NB4 (cell line): Measurements from ENCODE around the gene CHM.
"Not testable (repeated sequence)": the region's sequence is repeated elsewhere in the genome, so short reads cannot be mapped to it uniquely, and the experiment has no call there.

Source experiments
- DNase-seq: peaks from one replicate; pipeline ENCODE4 v3.0.0; 2010; ENCODE audit warnings: low read depth
- H3K4me3 ChIP-seq: one replicate; pipeline ENCODE4 v1.5.1; 2011; ENCODE audit warnings: mild to moderate bottlenecking, low read depth, low read length, moderate library complexity
- MYC ChIP-seq: IDR thresholded peaks from 2 replicates; pipeline ENCODE4 v1.6.1; 2011; ENCODE audit warnings: low read depth, low read length
- POLR2A ChIP-seq: IDR thresholded peaks from 2 replicates; pipeline ENCODE4 v1.6.1; 2011; ENCODE audit warnings: mild to moderate bottlenecking; ENCODE audit not compliant: insufficient read length; ENCODE audit errors: extremely low read depth
- TF ChIP-seq, protein P1 (sequence below): IDR thresholded peaks from 2 replicates; pipeline ENCODE4 v1.6.1; 2011; ENCODE audit warnings: low read depth, low read length
- TF ChIP-seq, protein P2 (sequence below): IDR thresholded peaks from one replicate; pipeline ENCODE4 v1.5.1; 2012; ENCODE audit warnings: low read depth, low read length

The CHM gene

DNA sequence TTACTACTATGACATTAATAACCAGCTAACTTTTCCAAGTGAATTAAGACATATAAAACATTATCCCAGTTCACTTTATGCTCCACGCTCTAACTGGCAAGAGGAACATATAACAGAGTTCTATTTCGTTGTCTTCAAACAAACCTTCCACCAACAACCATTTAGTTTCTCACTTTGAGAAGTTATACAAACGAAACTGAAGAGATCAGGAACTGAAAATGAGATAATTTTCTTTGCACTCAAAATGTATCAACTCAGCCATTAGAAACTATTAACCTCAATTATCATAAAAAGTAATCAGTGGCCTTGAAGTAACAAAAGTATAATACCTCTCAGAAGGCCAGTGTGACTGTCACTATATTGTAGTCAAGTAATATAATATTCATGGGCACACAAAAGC lies 70.1 kb downstream of the CHM start:
- TF ChIP-seq, protein P1, sequence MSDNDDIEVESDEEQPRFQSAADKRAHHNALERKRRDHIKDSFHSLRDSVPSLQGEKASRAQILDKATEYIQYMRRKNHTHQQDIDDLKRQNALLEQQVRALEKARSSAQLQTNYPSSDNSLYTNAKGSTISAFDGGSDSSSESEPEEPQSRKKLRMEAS: no peak
- TF ChIP-seq, protein P2, sequence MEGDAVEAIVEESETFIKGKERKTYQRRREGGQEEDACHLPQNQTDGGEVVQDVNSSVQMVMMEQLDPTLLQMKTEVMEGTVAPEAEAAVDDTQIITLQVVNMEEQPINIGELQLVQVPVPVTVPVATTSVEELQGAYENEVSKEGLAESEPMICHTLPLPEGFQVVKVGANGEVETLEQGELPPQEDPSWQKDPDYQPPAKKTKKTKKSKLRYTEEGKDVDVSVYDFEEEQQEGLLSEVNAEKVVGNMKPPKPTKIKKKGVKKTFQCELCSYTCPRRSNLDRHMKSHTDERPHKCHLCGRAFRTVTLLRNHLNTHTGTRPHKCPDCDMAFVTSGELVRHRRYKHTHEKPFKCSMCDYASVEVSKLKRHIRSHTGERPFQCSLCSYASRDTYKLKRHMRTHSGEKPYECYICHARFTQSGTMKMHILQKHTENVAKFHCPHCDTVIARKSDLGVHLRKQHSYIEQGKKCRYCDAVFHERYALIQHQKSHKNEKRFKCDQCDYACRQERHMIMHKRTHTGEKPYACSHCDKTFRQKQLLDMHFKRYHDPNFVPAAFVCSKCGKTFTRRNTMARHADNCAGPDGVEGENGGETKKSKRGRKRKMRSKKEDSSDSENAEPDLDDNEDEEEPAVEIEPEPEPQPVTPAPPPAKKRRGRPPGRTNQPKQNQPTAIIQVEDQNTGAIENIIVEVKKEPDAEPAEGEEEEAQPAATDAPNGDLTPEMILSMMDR: no peak
- TF ChIP-seq MYC (no peak), POLR2A (no peak)
- H3K4me3 ChIP-seq: no peak overlapping the region
- DNase-seq: no peak

DNA sequence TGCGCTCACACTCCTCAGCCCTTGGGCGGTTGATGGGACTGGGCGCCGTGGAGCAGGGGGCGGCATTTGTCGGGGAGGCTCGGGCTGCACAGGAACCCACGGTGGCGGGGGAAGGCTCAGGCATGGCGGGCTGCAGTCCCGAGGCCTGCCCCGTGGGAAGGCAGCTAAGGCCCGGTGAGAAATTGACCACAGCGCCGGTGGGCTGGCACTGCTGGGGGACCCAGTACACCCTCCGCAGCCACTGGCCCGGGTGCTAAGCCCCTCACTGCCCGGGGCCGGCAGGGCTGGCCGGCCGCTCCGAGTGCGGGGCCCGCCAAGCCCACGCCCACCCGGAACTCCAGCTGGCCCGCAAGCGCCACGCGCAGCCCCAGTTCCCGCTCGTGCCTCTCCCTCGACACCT lies 75.0 kb downstream of the CHM start:
- H3K4me3 ChIP-seq, DNase-seq: not testable (repeated sequence)

DNA sequence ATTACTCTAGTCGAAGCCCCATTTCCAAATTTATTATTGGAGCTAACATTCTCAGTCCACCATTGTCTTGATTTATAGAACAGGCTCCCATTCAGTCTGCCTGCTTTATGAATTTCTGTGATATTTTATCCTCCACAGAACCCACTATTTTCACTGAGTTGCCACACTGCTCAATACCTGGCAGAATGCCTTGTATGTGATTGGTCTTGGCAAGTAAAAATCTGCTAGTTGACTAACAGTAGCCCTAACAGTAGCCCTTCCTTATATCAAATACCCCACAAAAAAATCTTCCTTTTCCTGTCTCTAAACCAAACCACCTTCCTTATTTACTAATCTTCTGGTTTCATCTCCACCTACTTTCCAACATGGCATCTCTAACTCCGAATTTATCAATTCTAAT lies 82.6 kb downstream of the CHM start:
- no peak overlapping the region for H3K4me3 ChIP-seq
- TF ChIP-seq POLR2A (no peak), MYC (no peak)
- TF ChIP-seq, protein P1: no peak
- TF ChIP-seq, protein P2: no peak
- DNase-seq: no peak

DNA sequence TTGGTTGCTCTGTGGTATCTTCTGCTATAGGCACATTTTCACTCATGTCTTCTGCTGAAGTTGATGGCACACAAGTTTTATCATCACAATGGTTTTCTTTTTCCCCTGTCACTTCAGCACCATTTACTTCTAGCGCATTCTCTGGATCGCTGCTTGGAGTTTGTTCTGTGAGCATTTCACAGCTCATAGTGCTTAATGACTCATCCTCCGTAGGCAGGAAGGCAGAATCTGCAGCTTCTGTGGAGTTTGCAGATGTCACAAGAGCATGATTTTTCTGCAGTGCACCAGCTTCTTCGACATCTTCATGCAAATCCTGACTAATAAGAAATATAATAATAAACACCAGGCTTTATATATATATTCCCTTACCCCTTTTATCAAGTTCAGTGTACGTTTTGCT lies 83.6 kb downstream of the CHM start:
- TF ChIP-seq, protein P2: no peak
- no peak for TF ChIP-seq MYC
- TF ChIP-seq, protein P1: no peak
- no peak for TF ChIP-seq POLR2A
- H3K4me3 ChIP-seq: no peak overlapping the region
- peak; percentile 1 for DNase-seq

DNA sequence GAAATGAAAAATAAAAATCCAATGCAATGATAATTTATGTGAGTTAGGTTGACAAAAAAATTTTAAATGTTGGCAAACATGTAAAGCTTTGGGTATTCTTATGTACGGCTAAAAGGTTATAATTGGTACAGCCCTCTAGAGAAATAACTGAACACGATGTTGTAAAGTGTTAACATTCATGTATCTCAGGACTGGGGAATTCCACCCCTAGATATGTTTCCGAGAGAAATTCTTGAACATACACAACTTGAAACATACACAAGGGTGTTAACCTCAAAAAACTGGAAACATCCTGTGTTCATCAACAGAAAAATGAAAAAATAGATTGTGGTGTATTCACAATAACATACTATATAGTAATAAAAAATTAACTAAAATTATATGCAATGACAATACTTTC lies 91.8 kb downstream of the CHM start:
- TF ChIP-seq MYC: no peak
- TF ChIP-seq, protein P1: no peak
- no peak for TF ChIP-seq POLR2A
- TF ChIP-seq, protein P2: no peak
- no peak for DNase-seq
- H3K4me3 ChIP-seq: no peak overlapping the region

DNA sequence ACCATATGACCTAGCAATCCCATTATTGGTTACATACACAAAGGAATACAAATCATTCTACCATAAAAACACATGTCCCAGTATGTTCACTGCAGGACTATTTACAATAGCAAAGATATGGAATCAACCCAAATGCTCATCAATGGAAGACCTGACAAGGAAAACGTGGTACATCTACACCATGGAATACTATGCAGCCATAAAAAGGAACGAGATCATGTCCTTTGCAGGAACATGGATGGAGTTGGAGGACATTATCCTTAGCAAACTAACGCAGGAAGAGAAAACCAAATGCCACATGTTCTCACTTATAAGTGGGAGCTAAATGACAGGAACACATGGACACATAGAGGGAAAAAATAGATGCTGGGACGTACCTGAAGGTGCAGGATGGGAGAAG lies 102.6 kb downstream of the CHM start:
- not testable (repeated sequence) for DNase-seq, H3K4me3 ChIP-seq

DNA sequence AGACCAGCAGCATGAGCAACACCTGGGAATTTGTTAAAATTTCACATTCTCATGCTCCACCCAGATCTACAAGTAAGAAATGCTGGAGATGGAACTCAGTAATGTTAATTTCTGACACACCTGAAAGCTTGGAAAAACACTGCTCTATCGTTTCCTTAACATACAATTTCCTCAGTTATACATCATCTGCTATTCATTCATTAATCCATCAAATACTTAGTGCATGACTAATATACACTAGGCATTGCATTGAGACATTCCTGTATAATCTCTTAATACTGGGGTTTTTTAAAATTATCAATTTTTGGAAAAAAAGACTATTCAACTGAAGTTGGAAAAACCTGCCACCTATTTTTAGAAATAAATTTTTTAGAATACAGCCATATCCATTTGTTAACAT lies 106.1 kb downstream of the CHM start:
- no peak overlapping the region for H3K4me3 ChIP-seq
- TF ChIP-seq, protein P2: no peak
- TF ChIP-seq, protein P1: no peak
- TF ChIP-seq POLR2A (no peak), MYC (no peak)
- DNase-seq: no peak

DNA sequence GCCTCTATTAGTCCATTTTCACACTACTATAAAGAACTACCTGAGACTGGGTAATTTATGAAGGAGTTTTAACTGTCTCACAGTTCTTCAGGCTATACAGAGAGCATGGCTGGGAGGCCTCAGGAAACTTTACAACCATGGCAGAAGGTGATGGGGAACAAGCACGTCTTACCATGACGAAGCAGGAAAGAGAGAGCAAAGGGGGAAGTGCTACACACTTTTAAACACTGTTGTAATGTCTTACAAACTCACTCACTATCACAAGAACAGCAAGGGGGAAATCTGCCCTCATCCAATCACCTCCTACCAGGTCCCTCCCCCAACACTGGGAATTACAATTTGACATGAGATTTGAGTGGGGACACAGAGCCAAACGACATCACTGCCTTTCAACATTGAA lies 107.4 kb downstream of the CHM start:
- peak; percentile 1 for DNase-seq
- H3K4me3 ChIP-seq: not testable (repeated sequence)

DNA sequence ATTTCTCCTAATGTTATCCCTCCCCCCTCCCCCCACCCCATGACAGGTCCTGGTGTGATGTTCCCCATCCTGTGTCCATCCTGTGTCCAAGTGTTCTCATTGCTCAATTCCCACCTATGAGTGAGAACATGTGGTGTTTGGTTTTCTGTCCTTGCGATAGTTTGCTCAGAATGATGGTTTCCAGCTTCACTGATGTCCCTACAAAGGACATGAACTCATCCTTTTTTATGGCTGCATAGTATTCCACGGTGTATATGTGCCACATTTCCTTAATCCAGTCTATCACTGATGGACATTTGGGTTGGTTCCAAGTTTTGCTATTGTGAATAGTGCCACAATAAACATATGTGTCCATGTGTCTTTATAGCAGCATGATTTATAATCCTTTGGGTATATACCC lies 113.0 kb downstream of the CHM start:
- DNase-seq, H3K4me3 ChIP-seq: not testable (repeated sequence)
